IPS-20b (cell line): ENCODE measurements around the gene A2M.

ENCODE experiments used
- H3K27ac ChIP-seq: one replicate; pipeline ENCODE4 v1.5.1; 2013; ENCODE audit warnings: low read length
- H3K27me3 ChIP-seq: 2 replicates; pipeline ENCODE4 v1.6.1; 2013; ENCODE audit warnings: mild to moderate bottlenecking, low read length, inconsistent platforms; ENCODE audit not compliant: insufficient read depth
- H3K36me3 ChIP-seq: 2 replicates; pipeline ENCODE4 v1.6.1; 2013; ENCODE audit warnings: low read depth, mild to moderate bottlenecking, inconsistent platforms, low read length, moderate library complexity; ENCODE audit not compliant: insufficient read depth
- H3K4me1 ChIP-seq: 2 replicates; pipeline ENCODE4 v1.6.1; 2013; ENCODE audit warnings: mild to moderate bottlenecking, control low read depth, inconsistent platforms, low read length, moderate library complexity; ENCODE audit not compliant: insufficient read depth
- H3K4me3 ChIP-seq: 2 replicates; pipeline ENCODE4 v1.5.1; 2013; ENCODE audit warnings: mild to moderate bottlenecking, low read length, inconsistent platforms
- H3K9ac ChIP-seq: 2 replicates; pipeline ENCODE4 v1.6.1; 2013; ENCODE audit warnings: low read depth, mild to moderate bottlenecking, inconsistent platforms, low read length, moderate library complexity
- H3K9me3 ChIP-seq: 2 replicates; pipeline ENCODE4 v1.6.1; 2013; ENCODE audit warnings: mild to moderate bottlenecking, low read depth, low read length, inconsistent platforms; ENCODE audit not compliant: insufficient read depth

Gene A2M

GRCh38 chr12:9065607-9065856, 50.2 kb downstream of the A2M start:
- Histone ChIP-seq H3K27ac (peak overlapping the region; percentile 39), H3K27me3 (no peaks in the 10 kb centered on the region), H3K36me3 (0 out of 2 replicates have a peak, but pooled peaks cover 5% of the 10 kb centered on the region), H3K9ac (peak overlapping the region; percentile 78; the same call in 1 of the 2 replicates), H3K4me3 (peak overlapping the region; percentile 74), H3K9me3 (no peaks in the 10 kb centered on the region), H3K4me1 (peaks cover 7% of the 10 kb centered on the region; the same call in 1 of the 2 replicates)

GRCh38 chr12:9064815-9065606, 50.7 kb downstream of the A2M start:
- Histone ChIP-seq H3K27ac (peak overlapping the region; percentile 74), H3K36me3 (0 out of 2 replicates have a peak, but pooled peaks cover 5% of the 10 kb centered on the region), H3K9ac (peak overlapping the region; percentile 87), H3K4me1 (peaks cover 7% of the 10 kb centered on the region; the same call in 1 of the 2 replicates), H3K9me3 (no peaks in the 10 kb centered on the region), H3K4me3 (peak overlapping the region; percentile 74), H3K27me3 (no peaks in the 10 kb centered on the region)

GRCh38 chr12:9064201-9064814, 51.4 kb downstream of the A2M start:
- Histone ChIP-seq H3K9me3 (no peaks in the 10 kb centered on the region), H3K4me3 (peak overlapping the region; percentile 69), H3K27ac (peak overlapping the region; percentile 74), H3K9ac (peak overlapping the region; percentile 87), H3K4me1 (peaks cover 7% of the 10 kb centered on the region; the same call in 1 of the 2 replicates), H3K36me3 (0 out of 2 replicates have a peak, but pooled peaks cover 5% of the 10 kb centered on the region), H3K27me3 (no peaks in the 10 kb centered on the region)

GRCh38 chr12:9052610-9053009, 63.1 kb downstream of the A2M start:
- H3K27ac ChIP-seq, result no peak overlapping the region
- H3K4me1 ChIP-seq, result no peaks in the 10 kb centered on the region
- no peaks in the 10 kb centered on the region for H3K9me3 ChIP-seq
- no peak overlapping the region for H3K4me3 ChIP-seq
- H3K36me3 ChIP-seq, result no peaks in the 10 kb centered on the region
- no peak overlapping the region for H3K9ac ChIP-seq
- no peaks in the 10 kb centered on the region for H3K27me3 ChIP-seq

GRCh38 chr12:9051158-9051550, 64.6 kb downstream of the A2M start:
- no peak overlapping the region for H3K9ac ChIP-seq
- H3K4me3 ChIP-seq, result no peak overlapping the region
- no peaks in the 10 kb centered on the region for H3K27me3 ChIP-seq
- H3K36me3 ChIP-seq, result no peaks in the 10 kb centered on the region
- H3K4me1 ChIP-seq, result no peaks in the 10 kb centered on the region
- H3K27ac ChIP-seq, result no peak overlapping the region
- no peaks in the 10 kb centered on the region for H3K9me3 ChIP-seq

- H3K4me1 ChIP-seq, result no peaks in the 10 kb centered on the region
- no peak overlapping the region for H3K4me3 ChIP-seq
- H3K36me3 ChIP-seq, result no peaks in the 10 kb centered on the region
- no peaks in the 10 kb centered on the region for H3K27me3 ChIP-seq
- no peak overlapping the region for H3K27ac ChIP-seq
- H3K9ac ChIP-seq, result no peak overlapping the region
- H3K9me3 ChIP-seq, result no peaks in the 10 kb centered on the region
Measured at GRCh38 chr12:9050521-9051157, 65.1 kb downstream of the A2M start.

GRCh38 chr12:9049520-9050133, 66.1 kb downstream of the A2M start:
- no peaks in the 10 kb centered on the region for H3K27me3 ChIP-seq
- no peak overlapping the region for H3K27ac ChIP-seq
- H3K4me3 ChIP-seq, result no peak overlapping the region
- H3K9me3 ChIP-seq, result no peaks in the 10 kb centered on the region
- H3K36me3 ChIP-seq, result no peaks in the 10 kb centered on the region
- no peak overlapping the region for H3K9ac ChIP-seq
- H3K4me1 ChIP-seq, result no peaks in the 10 kb centered on the region

GRCh38 chr12:9048930-9049329, 66.8 kb downstream of the A2M start:
- no peaks in the 10 kb centered on the region for H3K36me3 ChIP-seq
- H3K9ac ChIP-seq, result no peak overlapping the region
- no peaks in the 10 kb centered on the region for H3K4me1 ChIP-seq
- H3K4me3 ChIP-seq, result no peak overlapping the region
- H3K27me3 ChIP-seq, result no peaks in the 10 kb centered on the region
- H3K27ac ChIP-seq, result no peak overlapping the region
- H3K9me3 ChIP-seq, result no peaks in the 10 kb centered on the region

GRCh38 chr12:9047105-9047504, 68.6 kb downstream of the A2M start:
- Histone ChIP-seq H3K27ac (no peak overlapping the region), H3K9ac (no peak overlapping the region), H3K36me3 (no peaks in the 10 kb centered on the region), H3K9me3 (no peaks in the 10 kb centered on the region), H3K27me3 (no peaks in the 10 kb centered on the region), H3K4me3 (no peak overlapping the region), H3K4me1 (no peaks in the 10 kb centered on the region)

GRCh38 chr12:9043766-9044165, 72.0 kb downstream of the A2M start:
- no peak overlapping the region for H3K4me3 ChIP-seq
- H3K27me3 ChIP-seq, result no peaks in the 10 kb centered on the region
- no peaks in the 10 kb centered on the region for H3K9me3 ChIP-seq
- no peak overlapping the region for H3K27ac ChIP-seq
- no peaks in the 10 kb centered on the region for H3K36me3 ChIP-seq
- H3K4me1 ChIP-seq, result no peaks in the 10 kb centered on the region
- no peak overlapping the region for H3K9ac ChIP-seq

GRCh38 chr12:9041321-9041720, 74.4 kb downstream of the A2M start:
- Histone ChIP-seq H3K27ac (no peak overlapping the region), H3K27me3 (no peaks in the 10 kb centered on the region), H3K9me3 (no peaks in the 10 kb centered on the region), H3K36me3 (no peaks in the 10 kb centered on the region), H3K4me1 (no peaks in the 10 kb centered on the region), H3K9ac (no peak overlapping the region), H3K4me3 (no peak overlapping the region)
